Fibroblast of upper back skin (primary cell): ENCODE results near the gene SUPT3H.

ENCODE experiments used
- DNase-seq: peaks from one replicate; pipeline ENCODE4 v3.0.0-alpha.2; 2013

The SUPT3H gene

DNA sequence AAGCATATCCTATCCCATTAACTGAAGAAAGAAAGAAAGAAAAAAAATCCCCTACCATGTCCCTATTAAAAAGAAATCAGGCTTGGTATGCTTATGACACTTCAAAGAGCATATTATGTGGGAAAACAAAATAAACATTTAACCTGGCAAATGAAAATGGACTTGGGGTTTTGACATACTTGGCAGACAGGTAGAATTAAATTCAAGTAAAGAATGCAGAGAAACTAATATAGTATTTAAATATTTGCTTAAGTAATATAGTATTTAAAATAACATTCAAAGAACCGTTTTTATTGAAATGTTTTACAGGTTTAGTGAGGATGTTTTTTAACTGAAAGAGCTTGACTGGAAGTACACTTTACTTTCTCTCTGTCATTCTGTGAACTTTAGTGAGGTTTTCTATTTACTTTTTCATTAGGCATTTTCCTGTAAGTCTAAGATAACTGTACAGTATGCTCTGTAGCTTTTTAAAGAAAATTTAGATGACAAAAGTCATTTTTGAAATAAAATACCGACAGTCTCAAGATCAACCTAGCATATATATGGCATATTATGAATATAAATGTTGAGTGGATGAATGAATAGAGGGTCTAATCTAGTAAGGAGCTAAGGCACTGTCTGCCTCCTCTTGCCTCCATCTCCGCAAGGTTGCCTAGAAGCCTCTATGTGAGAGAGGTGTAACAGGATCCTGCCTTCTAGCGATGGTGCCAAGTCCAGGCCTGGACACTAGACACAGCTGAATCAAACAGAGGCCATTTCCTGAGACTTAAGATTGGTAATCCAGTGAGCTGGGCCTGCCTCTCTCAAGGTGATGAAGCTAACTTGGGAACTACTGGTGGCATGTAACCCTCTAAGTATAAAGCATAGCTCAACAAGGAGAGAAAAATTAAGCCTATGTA lies 394.0 kb downstream of the SUPT3H start:
- DNase-seq: no peak

DNA sequence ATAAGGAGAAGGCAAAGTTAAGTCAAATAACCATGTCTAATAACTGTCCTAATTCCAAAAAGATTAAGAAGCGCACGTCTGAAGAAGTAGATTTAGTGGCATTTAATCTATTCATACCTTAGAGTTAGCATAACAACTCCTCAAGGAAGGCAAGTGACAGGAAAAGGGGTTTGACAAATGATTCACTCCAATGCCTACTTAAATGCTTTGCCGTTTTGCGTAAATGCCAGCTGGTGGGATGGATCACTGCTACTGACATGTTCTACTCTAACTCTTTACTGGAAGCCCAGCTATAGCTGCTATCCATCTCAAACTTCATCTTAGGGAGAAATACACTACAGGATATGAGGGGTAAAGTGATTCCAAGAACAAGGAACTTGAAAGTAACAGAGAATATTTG lies 396.9 kb downstream of the SUPT3H start:
- no peak for DNase-seq

DNA sequence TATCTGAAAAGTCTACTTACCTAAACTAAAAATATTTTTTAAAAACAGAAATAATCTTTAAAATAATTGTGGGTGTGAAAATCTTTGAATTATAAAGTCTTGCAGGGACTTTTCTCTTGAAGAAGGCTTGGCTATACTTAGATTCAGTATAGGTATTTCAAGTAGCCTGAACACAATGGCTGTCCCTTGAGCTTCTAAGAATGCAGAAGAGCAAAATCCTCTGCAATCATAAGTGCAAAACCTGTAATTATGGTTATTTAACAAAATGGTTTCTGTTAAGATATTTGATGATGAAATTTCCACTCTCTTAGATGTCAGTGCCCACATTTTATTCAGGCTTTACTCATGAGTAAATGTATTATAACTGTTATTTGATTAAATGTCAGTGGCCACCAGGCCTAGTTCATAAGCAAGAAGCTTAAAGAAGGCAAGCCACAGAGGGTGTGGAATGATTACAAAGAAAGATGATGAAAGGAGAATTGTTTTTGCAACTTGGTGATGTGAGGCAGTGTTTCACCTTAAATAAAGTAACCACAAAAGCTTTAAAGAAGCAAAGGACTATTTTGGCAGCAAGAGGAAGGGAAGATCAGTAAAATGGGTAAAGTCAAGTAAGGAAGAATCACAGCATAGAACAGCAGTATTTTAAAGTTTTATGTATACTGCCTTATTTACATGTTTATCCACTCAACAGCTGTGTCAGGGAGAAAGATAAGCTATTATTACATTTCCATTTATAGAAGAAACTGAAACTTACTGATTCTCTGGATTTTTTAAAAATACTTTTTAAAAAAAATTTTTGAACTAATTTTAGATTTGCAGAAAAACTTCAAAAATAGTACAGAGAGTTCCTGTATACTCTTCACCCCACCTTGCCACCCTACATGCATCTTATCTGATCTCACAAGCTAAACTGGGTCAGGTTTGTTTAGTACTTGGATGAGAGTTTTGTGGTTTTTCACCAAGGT lies 400.8 kb downstream of the SUPT3H start:
- peak; percentile 53 for DNase-seq

DNA sequence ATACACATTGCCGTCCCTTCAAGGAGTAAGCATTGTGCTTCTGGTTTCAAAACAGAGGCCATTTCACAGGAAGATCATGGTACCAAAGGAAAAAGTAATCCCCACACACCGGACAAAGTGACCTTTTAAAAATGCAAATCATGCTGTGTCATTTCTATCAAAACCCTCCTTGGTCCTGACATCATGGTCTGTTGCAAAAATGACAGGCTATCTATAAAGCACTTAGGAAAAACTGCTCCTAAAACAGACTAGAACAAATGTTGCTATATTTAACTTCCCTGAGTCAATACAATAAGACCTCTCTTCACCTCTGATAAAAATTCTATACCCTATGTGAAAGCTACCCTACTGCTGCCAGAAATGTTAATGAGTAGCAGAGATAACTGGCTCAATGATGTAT lies 403.2 kb downstream of the SUPT3H start:
- DNase-seq: no peak

DNA sequence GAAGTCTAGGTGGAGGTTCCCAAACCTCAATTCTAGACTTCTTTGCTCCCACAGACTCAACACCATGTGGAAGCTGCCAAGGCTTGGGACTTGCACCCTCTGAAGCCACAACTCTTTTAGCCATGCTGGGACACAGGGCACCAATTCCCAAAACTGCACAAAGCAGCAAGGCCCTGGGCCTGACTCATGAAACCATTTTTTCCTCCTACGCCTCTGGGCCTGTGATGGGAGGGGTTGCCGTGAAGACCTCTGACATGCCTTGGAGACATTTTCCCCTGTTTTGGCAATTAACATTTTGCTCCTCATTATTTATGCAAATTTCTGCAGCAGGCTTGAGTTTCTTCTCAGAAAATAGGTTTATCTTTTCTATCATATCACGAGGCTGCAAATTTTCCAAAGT lies 405.0 kb downstream of the SUPT3H start:
- DNase-seq: no peak

DNA sequence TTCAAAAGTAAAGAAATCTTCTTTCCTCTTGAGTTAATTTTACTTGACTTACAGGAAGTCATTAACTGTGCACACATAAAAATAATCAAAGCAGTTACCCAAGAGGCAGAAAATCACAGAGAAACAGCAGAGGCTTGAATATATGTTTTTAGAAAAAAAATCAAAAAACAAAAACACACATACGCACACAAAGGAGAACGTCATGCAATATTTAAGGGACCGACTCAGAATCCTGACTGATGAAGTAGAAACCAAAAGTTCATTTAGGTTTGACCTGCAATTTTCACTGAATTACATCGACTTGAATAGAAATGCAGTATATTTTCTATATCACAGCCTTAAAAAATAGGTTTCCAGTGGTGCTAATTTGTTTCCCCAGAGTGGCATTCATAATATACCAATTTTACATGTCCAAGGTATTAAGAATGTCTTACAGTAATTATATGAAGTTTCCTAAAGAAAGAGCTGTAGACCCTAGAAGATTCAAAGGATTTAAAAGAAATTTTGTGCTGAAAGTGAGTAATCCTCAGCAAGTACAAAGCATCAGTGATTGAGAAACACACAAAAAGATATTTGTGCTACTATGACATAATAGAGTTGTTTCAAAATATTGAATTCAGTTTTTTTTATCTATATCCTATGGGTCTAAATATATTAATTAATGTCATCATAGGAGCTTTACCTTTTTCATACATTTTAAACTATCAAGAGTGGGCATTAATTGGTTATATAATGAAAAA lies 408.1 kb downstream of the SUPT3H start:
- peak; percentile 27 for DNase-seq

DNA sequence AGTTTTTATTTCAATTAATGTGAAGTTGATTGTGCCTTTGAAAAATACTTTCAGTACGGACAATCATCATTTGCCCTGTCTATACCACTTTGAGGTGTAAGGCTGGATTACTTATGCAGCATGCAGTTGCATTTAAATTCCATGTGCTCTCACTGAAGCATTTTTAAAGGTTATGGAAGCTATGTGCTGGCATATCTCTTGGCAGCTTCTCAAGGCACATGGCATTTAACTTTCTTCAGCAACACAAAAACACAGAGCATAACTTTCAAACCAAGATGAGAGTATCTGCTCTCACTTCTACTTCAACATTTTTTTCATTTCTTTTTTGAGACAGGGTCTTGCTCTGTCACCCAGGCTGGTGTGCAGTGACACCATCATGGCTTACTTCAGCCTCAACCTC lies 410.3 kb downstream of the SUPT3H start:
- DNase-seq: peak; percentile 16

DNA sequence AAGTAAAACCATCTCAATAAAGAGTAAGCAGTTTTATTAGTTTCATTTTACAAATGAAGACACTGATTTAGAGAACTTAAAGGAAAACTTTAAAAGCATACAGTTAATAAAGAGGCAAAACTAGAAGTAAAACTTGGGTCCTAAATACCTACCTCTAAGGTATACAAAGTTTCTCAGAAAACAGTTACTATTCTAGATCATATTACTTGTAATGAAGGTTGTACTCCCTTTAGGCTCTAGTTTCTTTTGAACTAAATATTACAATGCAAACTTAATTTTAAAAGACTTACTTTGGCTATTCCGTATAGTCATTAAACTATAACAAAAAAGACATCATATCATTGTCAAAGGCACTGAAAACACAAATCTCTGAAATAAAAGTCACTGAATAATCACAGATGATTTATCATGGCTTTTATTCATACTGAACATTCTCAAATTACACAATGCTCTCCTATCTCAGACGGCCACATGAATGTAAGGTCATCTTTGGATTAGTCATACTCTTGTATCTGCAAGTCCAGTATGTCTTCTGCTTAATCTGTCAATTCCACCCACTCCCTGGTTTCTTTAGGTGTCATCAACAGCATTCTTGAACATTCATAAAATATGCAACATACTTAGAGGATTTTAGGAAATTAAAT lies 411.2 kb downstream of the SUPT3H start:
- DNase-seq: peak; percentile 84

DNA sequence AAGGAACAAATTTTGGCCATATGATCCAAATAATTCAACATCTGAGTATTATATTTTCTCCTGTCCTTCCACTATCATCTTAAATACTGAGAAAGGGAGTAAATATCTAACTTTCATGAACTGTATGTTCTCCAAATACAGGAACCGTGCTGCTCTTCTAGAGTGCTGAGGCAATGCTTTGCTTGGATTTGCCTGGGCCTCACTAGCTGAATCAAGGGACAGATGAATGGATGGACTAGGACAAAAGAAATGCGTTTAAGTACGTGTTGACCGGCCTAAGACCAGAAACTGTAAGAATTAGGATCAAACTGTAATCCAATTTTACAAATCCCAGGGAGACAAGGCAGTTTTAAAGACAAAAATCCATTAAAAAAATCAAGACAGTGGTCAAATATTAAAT lies 412.0 kb downstream of the SUPT3H start:
- DNase-seq: no peak

DNA sequence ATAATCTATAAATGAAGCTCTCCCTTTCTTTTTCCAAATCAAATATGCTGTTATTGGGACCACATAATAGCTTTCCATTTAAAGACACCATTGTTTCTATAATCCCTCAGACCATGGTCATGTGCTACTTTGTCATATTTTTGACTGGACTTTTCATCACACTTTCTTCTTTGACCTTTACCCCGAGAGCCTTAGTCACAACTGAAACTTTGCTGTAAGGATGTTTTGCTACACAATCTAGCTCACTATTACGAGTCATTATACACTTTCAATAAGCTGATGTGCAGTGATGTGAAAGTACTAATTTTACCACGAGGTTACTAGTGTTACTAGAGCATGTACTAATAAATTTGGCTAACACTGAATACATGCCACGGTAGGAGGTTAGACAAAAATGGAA lies 416.8 kb downstream of the SUPT3H start:
- DNase-seq: no peak

DNA sequence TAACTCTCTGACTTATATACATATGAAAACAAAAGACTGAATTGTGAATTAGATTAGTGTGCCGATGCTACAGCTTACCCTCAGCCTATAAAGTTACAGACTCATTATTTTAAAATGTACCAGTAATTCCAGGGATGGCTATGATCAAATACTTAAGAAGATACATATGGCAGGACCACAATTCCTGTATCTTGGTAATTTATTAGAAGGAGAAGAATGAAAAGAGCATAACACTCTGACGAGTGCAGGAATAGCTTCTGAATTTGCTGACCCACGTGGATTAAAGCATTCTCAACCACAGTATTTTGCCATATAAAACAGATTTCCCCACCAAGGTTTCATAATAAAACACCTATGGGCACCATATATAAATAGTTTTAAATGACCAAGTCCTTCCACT lies 418.1 kb downstream of the SUPT3H start:
- peak; percentile 50 for DNase-seq

DNA sequence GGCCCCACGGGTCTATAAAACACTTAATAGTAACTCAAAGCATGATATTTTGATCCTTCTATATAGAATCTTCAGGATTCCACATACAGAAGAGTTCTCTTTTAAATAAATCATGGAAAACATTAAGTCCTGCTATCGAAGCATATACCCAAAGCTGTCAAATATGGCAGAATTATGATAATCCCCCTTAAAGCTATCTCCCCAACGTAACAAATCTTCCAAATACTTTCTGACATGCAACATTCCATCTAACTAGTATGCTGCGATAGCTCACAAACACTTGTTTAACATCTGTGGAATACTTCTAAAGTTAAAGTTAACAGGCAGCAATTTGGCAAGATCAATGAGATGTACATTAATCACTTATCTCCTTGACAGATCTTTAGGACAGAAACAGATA lies 420.6 kb downstream of the SUPT3H start:
- DNase-seq: peak; percentile 51

DNA sequence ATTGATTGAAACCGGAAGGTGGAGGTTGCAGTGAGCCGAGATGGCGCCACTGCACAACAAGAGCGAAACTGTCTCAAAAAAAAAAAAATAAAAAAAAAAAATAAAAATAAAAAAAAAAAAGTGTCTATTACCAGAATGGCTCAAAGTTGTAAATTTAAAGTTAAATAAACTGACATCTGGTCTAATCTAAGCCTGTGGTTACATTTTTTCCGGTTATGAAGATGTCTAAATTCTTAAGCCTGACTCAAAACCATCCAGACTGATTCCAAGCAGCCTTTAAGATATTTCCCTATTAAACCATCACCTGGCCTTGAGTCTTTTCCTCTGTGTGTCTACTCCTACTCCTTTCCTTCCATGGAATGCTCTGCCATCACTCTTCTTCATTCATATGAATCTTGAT lies 421.3 kb downstream of the SUPT3H start:
- DNase-seq: peak; percentile 80

DNA sequence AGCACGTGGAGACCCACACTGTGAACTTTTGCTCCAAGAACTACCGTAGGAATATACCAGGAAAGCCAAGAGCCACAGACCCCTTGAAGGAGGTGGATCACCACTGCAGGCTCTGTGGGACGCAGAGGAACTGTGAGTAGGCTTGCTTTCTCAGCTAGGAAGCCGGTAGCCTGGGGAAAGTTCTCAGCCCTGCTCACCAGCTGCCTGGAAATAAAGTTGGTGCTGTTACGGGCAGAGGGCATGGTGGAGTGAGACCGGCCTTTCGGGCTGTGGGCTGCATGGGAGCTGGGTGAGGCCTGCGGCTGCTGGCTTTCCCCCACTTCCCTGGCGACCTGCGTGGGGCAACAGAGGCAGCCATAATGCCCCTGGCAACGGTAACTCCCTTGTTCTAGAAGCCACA lies 422.6 kb downstream of the SUPT3H start:
- DNase-seq: no peak

DNA sequence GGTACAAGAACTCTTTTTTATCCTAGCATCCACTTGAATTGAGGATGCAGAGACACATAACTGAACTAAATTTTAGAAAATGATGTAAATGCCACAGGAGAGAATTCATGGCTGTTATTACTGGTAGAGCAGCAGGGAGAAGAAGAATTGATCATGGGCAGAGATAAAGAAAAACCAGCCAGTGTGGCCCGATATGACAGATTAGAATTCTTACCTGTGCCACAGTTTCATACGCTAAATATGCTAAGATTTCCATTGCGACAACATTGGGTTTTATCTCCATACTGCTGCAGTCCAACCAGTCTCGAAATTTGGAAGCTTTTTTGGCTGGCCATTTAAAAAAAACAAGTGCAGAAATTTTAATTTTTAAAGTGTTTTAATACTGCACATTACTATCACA lies 423.5 kb downstream of the SUPT3H start:
- DNase-seq: no peak

DNA sequence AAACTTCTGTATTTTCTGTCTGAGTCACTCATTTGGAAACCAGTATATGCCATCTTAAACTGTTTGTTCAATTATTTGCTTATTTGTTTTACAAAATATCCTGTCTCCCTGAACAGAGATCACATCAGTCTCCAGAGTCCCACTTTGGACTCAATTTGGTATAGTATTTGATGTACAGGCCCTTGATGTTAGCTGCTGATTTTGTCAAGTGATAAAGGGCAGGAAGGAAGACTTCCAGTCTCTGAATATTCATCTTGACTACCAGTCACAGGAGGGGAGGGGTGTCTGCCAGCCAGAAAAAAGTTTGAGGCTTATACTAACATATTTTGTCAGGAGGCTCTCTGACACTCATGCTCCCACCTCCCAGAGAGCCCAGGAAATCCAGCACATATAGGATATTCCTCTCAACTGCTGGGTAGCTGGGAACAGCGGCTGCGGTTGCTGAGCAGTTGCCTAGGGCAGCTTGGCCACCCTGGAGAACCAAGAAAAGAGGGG lies 426.4 kb downstream of the SUPT3H start:
- no peak for DNase-seq

DNA sequence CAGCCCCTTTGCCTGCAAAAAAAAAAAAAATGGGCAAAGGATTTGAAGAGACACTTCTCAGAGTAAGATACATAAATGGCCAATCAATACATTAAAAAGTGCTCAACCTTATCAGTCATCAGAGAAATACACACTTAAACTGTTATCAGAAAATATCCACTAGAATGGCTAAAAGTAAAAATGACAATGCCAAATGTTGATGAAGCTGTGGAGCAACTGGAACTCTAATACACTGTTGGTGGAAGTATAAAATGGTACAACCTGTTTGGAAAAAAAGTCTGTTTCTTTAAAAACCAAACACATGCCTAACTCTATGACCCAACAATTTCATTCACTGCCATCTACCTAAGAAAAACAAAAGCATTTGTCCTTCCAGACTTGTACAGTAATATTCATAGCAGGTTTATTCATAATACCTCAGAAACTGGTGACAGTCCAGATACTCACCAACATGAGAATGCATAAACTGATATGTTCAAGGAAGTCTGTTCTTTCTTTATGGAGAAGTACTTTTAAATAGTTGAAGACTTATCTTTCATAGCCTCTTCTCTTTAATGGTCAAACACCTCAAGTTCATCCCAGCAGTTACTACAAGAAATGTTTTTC lies 428.0 kb downstream of the SUPT3H start:
- no peak for DNase-seq

DNA sequence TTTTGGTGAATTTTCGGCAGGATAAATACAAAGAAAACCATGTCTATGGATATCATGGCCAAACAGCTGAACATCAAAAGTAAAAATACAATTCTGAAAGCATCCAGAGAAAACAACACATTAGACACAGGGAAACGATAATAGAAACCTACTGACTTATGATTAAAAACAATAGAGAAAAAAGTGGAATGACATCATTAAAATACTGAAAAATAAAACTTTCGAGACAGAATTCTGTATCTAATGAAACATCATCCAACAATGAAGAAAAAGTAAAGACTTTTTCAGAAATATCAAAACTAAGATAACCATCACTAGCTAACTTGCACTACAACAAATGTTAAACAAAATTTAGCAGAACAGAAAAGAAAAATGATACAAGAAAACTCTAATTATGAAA lies 434.2 kb downstream of the SUPT3H start:
- DNase-seq: no peak

DNA sequence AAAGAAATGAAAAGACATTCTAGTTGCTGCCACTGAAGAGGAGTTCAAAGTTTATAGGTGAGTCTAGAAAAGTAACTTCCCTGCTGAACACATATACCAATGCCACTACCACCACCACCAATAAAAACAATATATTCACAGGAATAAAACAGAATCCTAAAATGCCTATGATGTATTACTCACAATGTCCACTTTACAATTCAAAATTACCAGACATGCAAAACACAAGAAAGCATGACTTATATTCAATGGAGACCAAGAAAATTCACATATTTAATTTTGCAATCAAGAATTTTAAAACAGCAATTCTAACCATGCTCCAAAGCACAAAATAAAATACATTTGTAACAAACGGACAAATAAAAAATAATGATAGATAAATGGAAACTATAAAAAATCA lies 434.9 kb downstream of the SUPT3H start:
- DNase-seq: no peak

DNA sequence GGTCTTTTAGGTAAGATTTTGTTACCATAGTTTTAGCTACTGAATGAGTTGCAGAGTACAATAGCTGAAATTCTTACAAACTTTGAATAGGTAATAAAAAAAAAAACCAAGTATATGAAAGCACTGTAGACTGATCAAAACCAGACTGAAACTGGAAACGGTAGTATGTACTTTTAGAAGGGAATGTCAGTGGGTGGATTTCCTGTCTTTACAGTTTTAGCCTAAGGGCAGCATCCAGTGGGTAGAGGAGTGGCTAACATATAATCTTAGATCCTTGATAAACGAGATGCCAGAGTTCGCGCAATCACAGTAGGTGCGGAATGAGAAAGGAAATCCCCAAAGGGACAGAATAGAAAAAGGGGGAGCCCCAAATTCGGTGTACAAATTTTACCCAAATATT lies 435.5 kb downstream of the SUPT3H start:
- DNase-seq: no peak

DNA sequence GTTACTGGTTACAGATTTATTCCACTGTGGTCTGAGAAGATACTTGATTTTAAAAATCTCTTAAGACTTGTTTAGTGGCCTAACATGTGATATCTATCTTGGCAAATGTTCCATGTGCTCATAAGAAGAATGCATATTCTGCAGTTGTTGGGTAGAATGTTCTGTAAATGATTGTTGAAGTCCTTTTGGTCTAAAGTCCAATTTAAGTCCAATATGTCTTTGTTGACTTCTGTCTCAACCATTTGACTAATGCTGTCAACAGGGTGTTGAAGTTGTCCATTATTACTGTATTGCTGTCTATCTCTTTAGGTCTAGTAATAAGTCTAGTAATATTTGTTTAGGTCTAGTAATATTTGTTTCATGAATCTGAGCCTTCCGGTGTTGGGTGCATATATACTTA lies 437.4 kb downstream of the SUPT3H start:
- DNase-seq: no peak

DNA sequence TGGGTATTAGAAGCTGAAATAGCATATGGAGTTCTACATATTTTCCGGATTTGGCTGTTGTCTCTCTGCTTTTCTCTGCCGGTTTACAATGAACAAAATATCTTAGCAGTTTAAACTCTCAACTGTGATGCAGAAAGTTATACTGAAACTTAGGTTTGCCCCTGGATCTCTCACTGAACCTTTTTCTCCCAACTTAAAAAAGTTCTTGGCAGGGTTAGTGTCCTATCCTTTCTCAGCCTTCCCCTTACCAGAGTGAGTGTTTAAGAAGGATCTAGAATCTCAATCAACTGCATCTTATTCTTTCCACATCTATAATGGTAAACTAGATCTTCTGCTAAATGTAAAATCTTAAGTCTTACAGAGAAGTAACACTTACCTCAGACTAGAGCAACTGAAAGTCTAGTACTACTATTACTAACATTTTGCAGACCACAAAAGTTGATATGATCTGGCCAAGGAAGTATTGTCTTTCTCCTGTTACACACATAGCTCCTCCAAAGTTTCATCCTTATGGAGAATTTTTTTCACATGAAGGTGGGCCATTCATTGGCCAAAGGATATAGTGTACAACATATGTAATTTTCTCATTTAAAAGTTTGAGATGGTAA lies 441.9 kb downstream of the SUPT3H start:
- no peak for DNase-seq
